ENCODE measurements around the gene SAFB2. TPM values are rescaled to one million over a fixed set of nuclear protein-coding genes. Genes with fewer than 3 reads are reported as not detected.

Gene SAFB2
- polyA plus RNA-seq, 4 donors = 38.8 to 83.2 (median 79.3) TPM

DNA sequence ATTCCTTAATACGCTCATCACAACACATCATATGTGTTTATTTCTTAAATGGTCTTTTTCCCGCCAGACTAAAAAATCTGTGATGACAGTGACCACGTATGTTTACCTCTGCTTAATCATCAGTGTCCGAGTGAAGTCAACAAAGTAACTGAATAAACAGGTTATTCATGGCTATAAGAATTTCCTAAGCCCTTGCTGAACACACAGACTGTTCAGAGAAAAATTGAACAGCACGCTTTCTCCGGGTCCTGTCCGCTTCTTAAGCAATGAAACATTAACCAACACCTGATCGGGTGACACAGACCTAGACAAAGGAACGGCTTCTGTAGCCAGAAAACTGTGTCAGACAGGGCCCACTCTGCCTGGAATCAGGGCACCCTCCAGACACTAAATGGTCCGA, 14.3 kb downstream of the SAFB2 start:
- FAIRE-seq (no peak), DNase-seq (no peak)
- no peaks in the 10 kb centered on the region for H3K9me3 ChIP-seq (ENCODE audit: control insufficient read depth in 2 of 2, insufficient read depth in 1 of 2, low read depth in 1 of 2, low read length in 1 of 2)
- no peak overlapping the region for H3K4me3 ChIP-seq (ENCODE audit: low read depth in 1 of 3, low read length in 3 of 3)
- WGBS, 3 donors = 69 to 75% (median 74%) methylated on average over 10 of the region's 10 CpGs
- no peak overlapping the region for H3K27ac ChIP-seq (ENCODE audit: low read depth in 1 of 3, low read length in 2 of 3)
- H3K36me3 ChIP-seq (ENCODE audit: control insufficient read depth in 3 of 3, insufficient read depth in 2 of 3, low read depth in 1 of 3, low read length in 3 of 3) = peaks cover 29 to 65% (median 41%) of the 10 kb centered on the region in 3 donors
- H3K4me1 ChIP-seq (ENCODE audit: control insufficient read depth in 3 of 3, insufficient read depth in 2 of 3, low read depth in 1 of 3, low read length in 2 of 3) = no peaks in the 10 kb centered on the region
- no peaks in the 10 kb centered on the region for H3K27me3 ChIP-seq (ENCODE audit: control insufficient read depth in 3 of 3, insufficient read depth in 3 of 3, low read length in 3 of 3)

DNA sequence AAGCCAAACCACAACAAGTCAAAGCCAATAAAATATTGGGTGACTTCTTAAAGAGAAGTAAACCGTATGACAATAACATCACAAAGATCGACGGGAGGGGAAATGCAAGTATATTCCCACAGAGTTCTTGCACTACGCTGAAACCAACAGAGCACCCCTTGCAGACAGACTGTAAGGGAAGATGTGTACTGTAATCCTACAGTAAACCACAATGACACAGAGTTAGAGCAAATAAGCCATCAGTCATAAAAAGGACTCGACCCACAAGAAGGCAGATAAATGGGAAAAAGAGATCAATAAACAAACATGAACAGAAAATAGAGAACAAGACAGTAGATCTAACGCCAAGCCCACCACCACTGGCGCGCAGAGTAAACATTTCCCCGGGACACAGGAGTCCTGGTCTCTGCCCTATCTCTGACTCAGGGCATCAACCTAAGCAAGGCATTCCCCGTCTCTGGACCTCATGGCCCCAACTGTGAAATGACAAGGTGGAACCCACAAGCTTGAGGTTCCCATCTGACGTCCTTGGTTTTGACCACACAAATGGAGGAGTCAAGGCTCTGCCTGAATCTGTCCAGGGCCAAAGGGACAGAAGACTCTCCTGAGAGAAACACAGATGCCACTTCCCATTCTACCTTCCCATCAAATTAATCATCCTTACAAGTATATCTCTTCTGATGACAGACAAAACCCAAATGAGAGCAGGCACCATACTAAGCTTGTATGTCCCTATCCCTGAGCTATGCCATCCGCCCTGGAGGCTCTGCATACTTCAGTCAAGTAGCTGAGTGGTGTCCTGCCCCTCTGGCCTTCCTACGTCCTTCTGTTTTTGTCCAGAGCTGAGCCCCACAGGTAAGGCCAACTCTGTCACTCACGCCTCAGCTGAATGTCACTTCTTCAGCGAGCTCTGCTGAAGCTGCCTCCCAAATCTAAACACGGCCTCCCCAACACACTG, 15.0 kb downstream of the SAFB2 start:
- no peaks in the 10 kb centered on the region for H3K27me3 ChIP-seq (ENCODE audit: control insufficient read depth in 3 of 3, insufficient read depth in 3 of 3, low read length in 3 of 3)
- H3K4me3 ChIP-seq (ENCODE audit: low read depth in 1 of 3, low read length in 3 of 3) = no peak overlapping the region
- H3K27ac ChIP-seq (ENCODE audit: low read depth in 1 of 3, low read length in 2 of 3) = no peak overlapping the region
- FAIRE-seq = no peak
- DNase-seq = no peak
- no peaks in the 10 kb centered on the region for H3K4me1 ChIP-seq (ENCODE audit: control insufficient read depth in 3 of 3, insufficient read depth in 2 of 3, low read depth in 1 of 3, low read length in 2 of 3)
- WGBS, 3 donors = 92 to 95% (median 93%) methylated on average over 16 of the region's 16 CpGs
- H3K36me3 ChIP-seq (ENCODE audit: control insufficient read depth in 3 of 3, insufficient read depth in 2 of 3, low read depth in 1 of 3, low read length in 3 of 3) = peaks cover 29 to 64% (median 38%) of the 10 kb centered on the region in 3 donors
- no peaks in the 10 kb centered on the region for H3K9me3 ChIP-seq (ENCODE audit: control insufficient read depth in 2 of 2, insufficient read depth in 1 of 2, low read depth in 1 of 2, low read length in 1 of 2)

DNA sequence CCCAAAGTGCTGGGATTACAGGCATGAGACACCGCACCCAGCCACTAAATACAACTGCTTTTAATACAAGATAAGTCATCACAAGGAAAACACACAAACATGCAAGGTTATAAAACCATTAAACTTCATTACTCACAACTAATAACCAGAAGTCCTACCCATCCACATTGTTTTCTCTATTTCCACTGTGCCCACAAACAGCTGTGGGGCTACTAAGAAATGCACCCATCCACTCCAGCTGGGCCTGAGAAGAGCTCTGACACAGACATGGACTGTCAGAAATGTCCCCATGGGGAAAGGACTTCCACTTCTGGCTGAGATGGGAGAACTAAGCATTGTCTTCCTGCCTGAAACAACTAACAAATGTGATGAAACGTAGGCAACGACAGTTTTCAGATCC, 17.2 kb downstream of the SAFB2 start:
- Histone ChIP-seq H3K27ac (ENCODE audit: low read depth in 1 of 3, low read length in 2 of 3) (no peak overlapping the region), H3K27me3 (ENCODE audit: control insufficient read depth in 3 of 3, insufficient read depth in 3 of 3, low read length in 3 of 3) (no peaks in the 10 kb centered on the region), H3K36me3 (ENCODE audit: control insufficient read depth in 3 of 3, insufficient read depth in 2 of 3, low read depth in 1 of 3, low read length in 3 of 3) (peaks cover 34 to 77% (median 48%) of the 10 kb centered on the region in 3 donors), H3K4me3 (ENCODE audit: low read depth in 1 of 3, low read length in 3 of 3) (no peak overlapping the region), H3K9me3 (ENCODE audit: control insufficient read depth in 2 of 2, insufficient read depth in 1 of 2, low read depth in 1 of 2, low read length in 1 of 2) (no peaks in the 10 kb centered on the region), H3K4me1 (ENCODE audit: control insufficient read depth in 3 of 3, insufficient read depth in 2 of 3, low read depth in 1 of 3, low read length in 2 of 3) (no peaks in the 10 kb centered on the region)
- DNase-seq (peak in 1 of 2 donors; percentile 22), FAIRE-seq (no peak)
- 54 to 73% (median 60%) methylated on average over 3 of the region's 3 CpGs for WGBS, 3 donors

DNA sequence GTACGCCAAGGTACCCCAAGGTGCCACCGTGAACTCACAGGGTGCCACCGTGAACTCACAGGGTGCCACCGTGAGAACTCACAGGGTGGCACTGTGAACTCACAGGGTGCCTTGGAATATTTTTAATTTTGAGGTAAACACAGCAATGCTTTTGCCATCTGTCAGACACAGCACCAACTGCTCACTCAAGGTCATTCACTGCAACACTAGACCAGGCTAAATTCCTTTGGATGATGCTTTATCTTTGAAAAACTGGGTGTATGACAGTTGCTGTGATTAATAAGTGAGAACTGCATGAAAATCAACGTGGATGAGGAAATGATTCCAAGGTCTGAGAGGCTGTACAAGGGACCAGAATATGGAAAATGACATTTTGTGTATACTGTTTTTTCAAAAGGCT, 18.9 kb downstream of the SAFB2 start:
- FAIRE-seq (no peak), DNase-seq (no peak)
- Histone ChIP-seq H3K36me3 (ENCODE audit: control insufficient read depth in 3 of 3, insufficient read depth in 2 of 3, low read depth in 1 of 3, low read length in 3 of 3) (peaks cover 43 to 79% (median 50%) of the 10 kb centered on the region in 3 donors), H3K4me1 (ENCODE audit: control insufficient read depth in 3 of 3, insufficient read depth in 2 of 3, low read depth in 1 of 3, low read length in 2 of 3) (no peaks in the 10 kb centered on the region), H3K4me3 (ENCODE audit: low read depth in 1 of 3, low read length in 3 of 3) (no peak overlapping the region), H3K27ac (ENCODE audit: low read depth in 1 of 3, low read length in 2 of 3) (no peak overlapping the region), H3K27me3 (ENCODE audit: control insufficient read depth in 3 of 3, insufficient read depth in 3 of 3, low read length in 3 of 3) (no peaks in the 10 kb centered on the region), H3K9me3 (ENCODE audit: control insufficient read depth in 2 of 2, insufficient read depth in 1 of 2, low read depth in 1 of 2, low read length in 1 of 2) (no peaks in the 10 kb centered on the region)
- WGBS, 3 donors = 80 to 87% (median 82%) methylated on average over 5 of the region's 5 CpGs

DNA sequence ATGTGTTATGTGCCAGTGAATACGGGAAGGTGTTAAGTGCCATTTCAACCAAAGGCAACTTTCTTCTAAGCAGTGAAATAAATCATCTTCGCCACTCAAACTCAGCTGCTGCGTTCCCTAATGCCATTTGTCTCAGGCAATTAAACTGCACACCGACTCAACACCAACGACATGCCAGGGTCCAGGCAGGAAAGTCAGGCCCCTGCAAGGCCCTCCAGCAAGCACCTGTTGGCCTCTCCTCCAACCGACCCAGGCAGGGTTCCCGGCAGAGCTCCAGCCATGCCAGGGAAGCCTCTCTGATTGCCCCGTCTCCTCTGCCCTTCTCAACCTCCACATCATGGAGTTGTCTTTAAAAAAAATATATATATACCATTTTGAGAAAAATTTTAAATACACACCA, 21.8 kb downstream of the SAFB2 start:
- no peak for DNase-seq
- 88 to 92% (median 91%) methylated on average over 8 of the region's 8 CpGs for WGBS, 3 donors
- Histone ChIP-seq H3K27me3 (ENCODE audit: control insufficient read depth in 3 of 3, insufficient read depth in 3 of 3, low read length in 3 of 3) (no peaks in the 10 kb centered on the region), H3K4me3 (ENCODE audit: low read depth in 1 of 3, low read length in 3 of 3) (no peak overlapping the region), H3K4me1 (ENCODE audit: control insufficient read depth in 3 of 3, insufficient read depth in 2 of 3, low read depth in 1 of 3, low read length in 2 of 3) (no peaks in the 10 kb centered on the region), H3K9me3 (ENCODE audit: control insufficient read depth in 2 of 2, insufficient read depth in 1 of 2, low read depth in 1 of 2, low read length in 1 of 2) (no peaks in the 10 kb centered on the region), H3K36me3 (ENCODE audit: control insufficient read depth in 3 of 3, insufficient read depth in 2 of 3, low read depth in 1 of 3, low read length in 3 of 3) (peaks cover 46 to 82% (median 48%) of the 10 kb centered on the region in 3 donors), H3K27ac (ENCODE audit: low read depth in 1 of 3, low read length in 2 of 3) (no peak overlapping the region)
- FAIRE-seq = no peak

DNA sequence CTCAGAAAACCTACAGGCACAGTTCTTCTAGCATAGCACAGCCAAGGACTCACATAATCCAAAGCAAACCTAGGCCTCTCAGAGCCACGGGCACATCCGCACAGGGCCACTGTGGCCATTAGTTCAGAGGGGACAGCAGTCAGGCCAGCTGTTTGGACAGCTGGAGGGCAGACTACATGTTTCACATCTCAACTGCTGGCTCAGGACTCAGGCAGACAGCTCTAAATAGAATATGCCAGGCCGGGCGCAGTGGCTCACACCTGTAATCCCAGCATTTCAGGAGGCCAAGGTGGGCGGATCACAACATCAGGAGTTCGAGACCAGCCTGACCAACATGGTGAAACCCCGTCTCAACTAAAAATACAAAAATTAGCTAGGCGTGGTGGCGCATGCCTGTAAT, 26.8 kb downstream of the SAFB2 start:
- Histone ChIP-seq H3K9me3 (ENCODE audit: control insufficient read depth in 2 of 2, insufficient read depth in 1 of 2, low read depth in 1 of 2, low read length in 1 of 2) (no peaks in the 10 kb centered on the region), H3K27ac (ENCODE audit: low read depth in 1 of 3, low read length in 2 of 3) (no peak overlapping the region), H3K36me3 (ENCODE audit: control insufficient read depth in 3 of 3, insufficient read depth in 2 of 3, low read depth in 1 of 3, low read length in 3 of 3) (peaks cover 46 to 93% (median 58%) of the 10 kb centered on the region in 3 donors), H3K4me1 (ENCODE audit: control insufficient read depth in 3 of 3, insufficient read depth in 2 of 3, low read depth in 1 of 3, low read length in 2 of 3) (peaks cover 0 to 12% (median 0%) of the 10 kb centered on the region in 3 donors), H3K27me3 (ENCODE audit: control insufficient read depth in 3 of 3, insufficient read depth in 3 of 3, low read length in 3 of 3) (no peaks in the 10 kb centered on the region), H3K4me3 (ENCODE audit: low read depth in 1 of 3, low read length in 3 of 3) (no peak overlapping the region)
- FAIRE-seq (no peak), DNase-seq (no peak)
- WGBS, 3 donors = 92 to 99% (median 94%) methylated on average over 9 of the region's 9 CpGs

DNA sequence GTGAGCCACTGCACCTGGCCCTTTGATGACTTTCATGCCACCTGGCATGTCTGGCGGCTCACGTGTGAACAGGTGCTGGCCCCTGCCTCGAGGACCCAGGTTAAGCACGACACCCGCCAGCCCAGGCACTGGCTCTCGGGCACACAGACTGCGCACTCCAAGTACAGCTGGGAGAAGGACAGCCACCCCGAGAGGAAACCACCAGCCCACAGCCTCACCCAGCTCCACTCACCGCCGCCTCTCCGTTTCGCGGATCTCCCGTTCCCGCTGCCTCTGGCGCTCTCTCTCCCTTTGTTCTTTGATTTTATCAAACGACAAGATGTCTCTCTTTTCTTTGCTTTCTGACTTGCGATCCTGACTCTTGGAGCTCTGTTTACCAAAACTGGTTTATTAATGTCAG, 27.4 kb downstream of the SAFB2 start:
- DNase-seq = no peak

DNA sequence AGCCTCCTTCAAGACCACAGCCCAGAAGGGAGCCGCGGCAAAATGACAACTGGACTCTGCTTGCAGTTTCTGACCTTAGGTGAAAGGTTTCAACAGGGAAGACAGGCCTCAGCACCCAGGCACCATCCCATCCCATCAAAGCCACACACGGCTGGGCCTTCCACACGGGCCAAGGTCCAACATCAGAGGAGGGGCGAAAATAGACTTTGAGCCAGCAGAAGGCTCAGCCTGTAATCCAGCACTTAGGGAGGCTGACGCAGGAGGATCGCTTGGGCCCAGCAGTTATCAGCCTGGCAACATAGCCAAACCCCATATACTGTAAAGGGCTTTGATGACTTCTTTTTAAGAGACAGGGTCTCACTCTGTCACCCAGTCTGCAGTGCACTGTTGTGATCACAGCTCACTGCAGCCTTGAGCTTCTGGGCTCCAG, 28.0 kb downstream of the SAFB2 start:
- DNase-seq = peak; percentile 92 to 95
- H3K4me3 ChIP-seq (ENCODE audit: low read depth in 1 of 3, low read length in 3 of 3) = no peak overlapping the region
- FAIRE-seq = no peak
- WGBS, 3 donors = 19 to 68% (median 42%) methylated on average over 7 of the region's 7 CpGs
- H3K9me3 ChIP-seq (ENCODE audit: control insufficient read depth in 2 of 2, insufficient read depth in 1 of 2, low read depth in 1 of 2, low read length in 1 of 2) = no peaks in the 10 kb centered on the region
- H3K27me3 ChIP-seq (ENCODE audit: control insufficient read depth in 3 of 3, insufficient read depth in 3 of 3, low read length in 3 of 3) = no peaks in the 10 kb centered on the region
- H3K36me3 ChIP-seq (ENCODE audit: control insufficient read depth in 3 of 3, insufficient read depth in 2 of 3, low read depth in 1 of 3, low read length in 3 of 3) = peaks cover 38 to 94% (median 61%) of the 10 kb centered on the region in 3 donors
- H3K27ac ChIP-seq (ENCODE audit: low read depth in 1 of 3, low read length in 2 of 3) = peak overlapping the region in 2 of 3 donors; percentile 29 to 62
- peaks cover 0 to 12% (median 0%) of the 10 kb centered on the region in 3 donors for H3K4me1 ChIP-seq (ENCODE audit: control insufficient read depth in 3 of 3, insufficient read depth in 2 of 3, low read depth in 1 of 3, low read length in 2 of 3)

More for the DNA sequence above, 27.4 kb downstream of the SAFB2 start:
- H3K4me3 ChIP-seq (ENCODE audit: low read depth in 1 of 3, low read length in 3 of 3) = no peak overlapping the region
- FAIRE-seq = no peak
- WGBS, 3 donors = 79 to 88% (median 82%) methylated on average over 18 of the region's 18 CpGs
- peaks cover 40 to 93% (median 64%) of the 10 kb centered on the region in 3 donors for H3K36me3 ChIP-seq (ENCODE audit: control insufficient read depth in 3 of 3, insufficient read depth in 2 of 3, low read depth in 1 of 3, low read length in 3 of 3)
- no peaks in the 10 kb centered on the region for H3K9me3 ChIP-seq (ENCODE audit: control insufficient read depth in 2 of 2, insufficient read depth in 1 of 2, low read depth in 1 of 2, low read length in 1 of 2)
- H3K4me1 ChIP-seq (ENCODE audit: control insufficient read depth in 3 of 3, insufficient read depth in 2 of 3, low read depth in 1 of 3, low read length in 2 of 3) = peaks cover 0 to 12% (median 0%) of the 10 kb centered on the region in 3 donors
- H3K27me3 ChIP-seq (ENCODE audit: control insufficient read depth in 3 of 3, insufficient read depth in 3 of 3, low read length in 3 of 3) = no peaks in the 10 kb centered on the region
- H3K27ac ChIP-seq (ENCODE audit: low read depth in 1 of 3, low read length in 2 of 3) = peak overlapping the region in 2 of 3 donors; percentile 15 to 62

Measured in small intestine (tissue), 7 donors.